K562 (cell line): ENCODE measurements around the gene KCTD18. TPM values are rescaled to one million over a fixed set of nuclear protein-coding genes. Genes with fewer than 3 reads are reported as not detected.
A peak's percentile ranks its signal among the peaks of the same experiment; 100 is the strongest.

Experiments used
- ATAC-seq: fragments of 200-7000 bp; cut with Tn5 transposase; 3 replicates; pipeline ENCODE4 v1.9.1; 2020; ENCODE audit warnings: moderate library complexity
- BruUV-seq: library from RNA; stranded (reverse); fragments of 400-500 nt; replicated peaks from 2 replicates; lab custom pipeline; 2021; lab: Mats Ljungman, UMichigan
- CTCF ChIA-PET: fragments of 300-600 bp; formaldehyde crosslinking; extraction: SDS; loops from one replicate; lab custom pipeline; 2021; ENCODE audit warnings: low intra/inter-chr PET ratio; lab: Yijun Ruan, JAX
- POLR2A ChIA-PET: fragments of 300-600, 350-650 bp; sonication (Branson Sonifier 250); formaldehyde crosslinking; extraction: SDS; loops from one replicate; lab custom pipeline; 2021; ENCODE audit warnings: antibody characterized with exemption, inconsistent platforms; lab: Yijun Ruan, JAX
- DNase-seq, 4 experiments: peaks; one replicate each; pipeline versions ENCODE4 v3.0.0 to v3.0.0-alpha.2; 2011 to 2018; ENCODE audit warnings: low spot score in 3 of 4, mixed read lengths in 3 of 4; ENCODE audit errors: extremely low read depth in 1 of 4
- FAIRE-seq: peaks from 2 replicates; lab custom pipeline; 2011; peaks lifted over from hg19 to GRCh38; lab: Jason Lieb, UNC
- H2AFZ ChIP-seq: 2 replicates; pipeline ENCODE4 v1.6.0; 2011; ENCODE audit warnings: low read depth, low read length, control low read depth, inconsistent platforms
- H3K27ac ChIP-seq: fragments of 200-600 bp; 3 replicates; pipeline ENCODE4 v1.8.0; 2011; ENCODE audit warnings: low read depth, mild to moderate bottlenecking, control low read depth, inconsistent platforms, low read length, moderate library complexity, mixed read lengths; ENCODE audit errors: extremely low read depth
- H3K27me3 ChIP-seq, 2 experiments: fragments of 300-600 bp in 1 of 2; 2 replicates in 1 of 2; 3 replicates in 1 of 2; pipeline versions ENCODE4 v1.6.0 to v1.8.0; 2011; ENCODE audit warnings: inconsistent platforms in 2 of 2, low read length in 2 of 2, mild to moderate bottlenecking in 1 of 2, mixed read lengths in 1 of 2, moderate library complexity in 1 of 2; ENCODE audit not compliant: control insufficient read depth in 2 of 2, insufficient read depth in 2 of 2
- H3K36me3 ChIP-seq: fragments of 300-600 bp; 3 replicates; pipeline ENCODE4 v1.8.0; 2011; ENCODE audit warnings: mild to moderate bottlenecking, low read length, inconsistent platforms; ENCODE audit not compliant: control insufficient read depth, insufficient read depth
- H3K4me1 ChIP-seq, 2 experiments: fragments of 200-600 bp in 1 of 2; replicated peaks in 1 of 2; 2 replicates in 1 of 2; 3 replicates in 1 of 2; pipeline versions ENCODE4 v1.5.1 to v1.8.0; 2011; ENCODE audit warnings: inconsistent platforms in 2 of 2, low read length in 2 of 2, mild to moderate bottlenecking in 1 of 2, mixed read lengths in 1 of 2, moderate library complexity in 1 of 2; ENCODE audit not compliant: control insufficient read depth in 2 of 2, insufficient read depth in 2 of 2
- H3K4me2 ChIP-seq: 2 replicates; pipeline ENCODE4 v1.6.1; 2011; ENCODE audit warnings: low read length, control low read depth, inconsistent platforms, mixed read lengths; ENCODE audit not compliant: insufficient read depth
- H3K4me3 ChIP-seq: fragments of 200-600 bp; sonication (generic), shearing (Covaris generic); 2 replicates; pipeline ENCODE4 v1.5.1; 2016; ENCODE audit warnings: control low read depth, inconsistent platforms
- H3K79me2 ChIP-seq: fragments of 200-600 bp; 3 replicates; pipeline ENCODE4 v1.8.0; 2011; ENCODE audit warnings: low read length, inconsistent platforms; ENCODE audit not compliant: control insufficient read depth, insufficient read depth
- H3K9ac ChIP-seq, 2 experiments: 2 replicates each; pipeline versions ENCODE4 v1.6.0 to v1.6.1; 2011; ENCODE audit warnings: low read depth in 2 of 2, low read length in 2 of 2, control low read depth in 1 of 2, inconsistent platforms in 1 of 2, mild to moderate bottlenecking in 1 of 2, mixed read lengths in 1 of 2; ENCODE audit not compliant: insufficient read depth in 1 of 2
- H3K9me1 ChIP-seq: one replicate; pipeline ENCODE4 v1.6.0; 2011; ENCODE audit warnings: inconsistent platforms, mild to moderate bottlenecking, low read length, moderate library complexity; ENCODE audit not compliant: control insufficient read depth, insufficient read depth
- H3K9me3 ChIP-seq: replicated peaks from 2 replicates; pipeline ENCODE4 v1.5.1; 2011; ENCODE audit warnings: low read depth, low read length, inconsistent platforms; ENCODE audit not compliant: control insufficient read depth, insufficient read depth
- H4K20me1 ChIP-seq: replicated peaks from 2 replicates; pipeline ENCODE4 v1.6.1; 2011; ENCODE audit warnings: low read length, inconsistent platforms, mixed read lengths; ENCODE audit not compliant: control insufficient read depth, insufficient read depth
- ATF3 ChIP-seq, 2 experiments: fragments of 450-650 bp in 1 of 2; sonication (generic) in 1 of 2; formaldehyde crosslinking in 1 of 2; IDR thresholded peaks in 1 of 2; conservative IDR thresholded peaks in 1 of 2; 2 replicates each; pipeline versions ENCODE4 v1.6.1 to v1.8.1; 2016 to 2023; ENCODE audit warnings: mild to moderate bottlenecking in 2 of 2, moderate library complexity in 2 of 2, inconsistent platforms in 1 of 2, missing genetic modification reagents in 1 of 2
- FOSL1 ChIP-seq: fragments of 200-800 bp; sonication (Bioruptor generic); conservative IDR thresholded peaks from 2 replicates; pipeline ENCODE4 v1.6.1; 2016; ENCODE audit warnings: missing genetic modification characterization, missing compliant biosample characterization
- JUND ChIP-seq, 2 experiments: IDR thresholded peaks; 2 replicates in 1 of 2; 3 replicates in 1 of 2; pipeline ENCODE4 v1.6.1; 2011; ENCODE audit warnings: borderline replicate concordance in 2 of 2, low read depth in 2 of 2, low read length in 2 of 2, improper control_type of control experiment in 1 of 2, missing biosample characterization in 1 of 2, missing genetic modification characterization in 1 of 2, missing genetic modification reagents in 1 of 2
- MAFK ChIP-seq: IDR thresholded peaks from 2 replicates; pipeline ENCODE4 v1.6.1; 2011; ENCODE audit warnings: low read length, improper control_type of control experiment
- WGBS: fragments of 100-300 bp; shearing (Covaris generic); methylation state at CpG from one replicate; pipeline ENCODE4 v1.1.6; 2016; ENCODE audit warnings: low coverage, mixed read lengths; ENCODE audit not compliant: insufficient coverage; ENCODE audit errors: missing lambda C conversion rate; 5-methylcytosine and 5-hydroxymethylcytosine counted together
- in situ Hi-C: fragments of 300-500 bp; cut with MboI; formaldehyde crosslinking; loops from 4 replicates; pipeline ENCODE4 v1.15.0; 2018; ENCODE audit warnings: inconsistent platforms, mixed read lengths
- intact Hi-C: fragments of 100-400 bp; cut with micrococcal nuclease; formaldehyde crosslinking; loops from 2 replicates; pipeline ENCODE4 v1.14.2; 2022
- polyA plus RNA-seq, 8 experiments: library from polyadenylated mRNA; depleted of rRNA in 4 of 8; stranded (reverse) in 5 of 8; unstranded in 3 of 8; fragments of >200 nt; fragmentation: Nextera tagmentation in 2 of 8; fragmentation: Illumina TruSeq in 1 of 8; extraction: Ambion mirVana in 2 of 8; extraction: Trizol in 1 of 8; gene quantifications; 2 replicates each; pipeline versions ENCODE4 v1.2.1 to v1.2.3, GENCODE V29; 2011 to 2014; ENCODE audit warnings: inconsistent platforms in 1 of 8, missing spikeins in 1 of 8
- total RNA-seq, 7 experiments: library from RNA; depleted of rRNA in 6 of 7; stranded (reverse); fragments of >200 nt in 6 of 7; fragmentation: Illumina TruSeq in 2 of 7; extraction: Trizol in 2 of 7; gene quantifications; 2 replicates each; pipeline versions ENCODE4 v1.2.1 to v1.2.3, GENCODE V29; 2011 to 2021; ENCODE audit warnings: low replicate concordance in 1 of 7

Gene KCTD18
- total and polyA plus RNA-seq, 9 of the 15 experiments (the other 6 are each of a cell fraction or from before 2014, with no cell fraction given), result 0.39 to 5.4 (median 3.8) TPM

GRCh38 chr2:200454927-200455801 lies 54.7 kb downstream of the KCTD18 start:
- ChIA-PET CTCF (no interaction called here), POLR2A (no interaction called here)
- Histone ChIP-seq H3K4me1 (peaks cover 0 to 9% of the 10 kb centered on the region in 2 experiments; a peak in 3 of 5 replicates), H3K4me3 (no peak overlapping the region), H4K20me1 (no peaks in the 10 kb centered on the region), H2AFZ (no peak overlapping the region), H3K9me3 (no peaks in the 10 kb centered on the region), H3K27me3 (no peaks in the 10 kb centered on the region), H3K4me2 (no peak overlapping the region), H3K79me2 (no peaks in the 10 kb centered on the region), H3K27ac (no peak overlapping the region), H3K9me1 (no peaks in the 10 kb centered on the region), H3K36me3 (no peaks in the 10 kb centered on the region), H3K9ac (no peak overlapping the region; a peak in 1 of 4 replicates)
- TF ChIP-seq ATF3 (IDR thresholded peaks at IDR 0.05) (peak; percentile 22; the same call in 1 of the 2 replicates), ATF3 (CRISPR knock-in tag; conservative IDR thresholded peaks at IDR 0.05) (no peak), JUND (IDR thresholded peaks at IDR 0.05; ENCODE audit: borderline replicate concordance, low read depth, low read length) (peak; percentile 46; the same call in 1 of the 2 replicates), JUND (tag; IDR thresholded peaks at IDR 0.05; ENCODE audit: borderline replicate concordance, low read depth, low read length) (no peak; the same call in 2 of the 3 replicates), FOSL1 (tag) (peak; percentile 87), MAFK (no peak)
- BruUV-seq, result no TSS peak
- FAIRE-seq (no peak), DNase-seq (peak in 1 of 4 experiments; percentile 13), ATAC-seq (no peak)
- in situ Hi-C loops, result no loop called here
- intact Hi-C loops, result no loop called here
- 8% methylated on average over 4 of the region's 4 CpGs for WGBS
